DMS153 treated with DMSO at 0.1 percent for 48 hours (cell line): ENCODE results near the gene FLT3LG.

ENCODE experiments used
- DNase-seq: peaks from one replicate; lab custom pipeline; 2025; ENCODE audit not compliant: unreplicated experiment; lab: John Stamatoyannopoulos, UW

Gene FLT3LG

DNA sequence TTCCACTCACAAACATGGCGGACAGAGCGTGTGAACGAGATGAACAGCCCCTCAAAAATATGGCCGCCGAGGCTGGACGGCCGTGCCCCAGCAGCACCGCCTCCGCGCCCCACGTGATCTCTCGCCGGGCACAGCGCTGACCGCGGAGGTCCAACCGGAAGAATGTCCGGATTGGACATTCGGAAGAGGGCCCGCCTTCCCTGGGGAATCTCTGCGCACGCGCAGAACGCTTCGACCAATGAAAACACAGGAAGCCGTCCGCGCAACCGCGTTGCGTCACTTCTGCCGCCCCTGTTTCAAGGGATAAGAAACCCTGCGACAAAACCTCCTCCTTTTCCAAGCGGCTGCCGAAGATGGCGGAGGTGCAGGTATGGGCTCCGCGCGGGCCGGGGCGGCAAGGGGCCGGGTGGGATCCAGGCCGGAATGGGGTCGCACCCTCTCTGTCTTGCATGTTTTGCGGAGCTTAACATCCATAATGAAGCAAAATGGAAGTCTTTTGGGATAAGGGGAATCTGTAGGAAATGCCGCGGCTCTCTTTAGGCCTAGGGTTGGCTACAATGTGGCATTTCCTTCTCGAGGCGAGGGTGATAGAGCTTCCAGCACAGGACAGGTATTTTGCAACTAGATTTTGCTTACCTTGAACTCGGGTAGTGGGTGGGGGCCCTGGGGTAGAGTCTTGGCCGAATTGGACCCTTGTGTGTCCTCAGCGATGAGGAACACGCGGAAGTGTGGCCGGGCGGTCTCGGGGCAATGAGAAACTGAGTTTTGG, 13.4 kb downstream of the FLT3LG start, which contains the start of gene RPL13A:
Gene RPL13A (plus strand): TSS at position 332 of the 769 bp plus-strand sequence. CDS start 22 bp downstream, at position 354.
- peak; percentile 98 for DNase-seq

DNA sequence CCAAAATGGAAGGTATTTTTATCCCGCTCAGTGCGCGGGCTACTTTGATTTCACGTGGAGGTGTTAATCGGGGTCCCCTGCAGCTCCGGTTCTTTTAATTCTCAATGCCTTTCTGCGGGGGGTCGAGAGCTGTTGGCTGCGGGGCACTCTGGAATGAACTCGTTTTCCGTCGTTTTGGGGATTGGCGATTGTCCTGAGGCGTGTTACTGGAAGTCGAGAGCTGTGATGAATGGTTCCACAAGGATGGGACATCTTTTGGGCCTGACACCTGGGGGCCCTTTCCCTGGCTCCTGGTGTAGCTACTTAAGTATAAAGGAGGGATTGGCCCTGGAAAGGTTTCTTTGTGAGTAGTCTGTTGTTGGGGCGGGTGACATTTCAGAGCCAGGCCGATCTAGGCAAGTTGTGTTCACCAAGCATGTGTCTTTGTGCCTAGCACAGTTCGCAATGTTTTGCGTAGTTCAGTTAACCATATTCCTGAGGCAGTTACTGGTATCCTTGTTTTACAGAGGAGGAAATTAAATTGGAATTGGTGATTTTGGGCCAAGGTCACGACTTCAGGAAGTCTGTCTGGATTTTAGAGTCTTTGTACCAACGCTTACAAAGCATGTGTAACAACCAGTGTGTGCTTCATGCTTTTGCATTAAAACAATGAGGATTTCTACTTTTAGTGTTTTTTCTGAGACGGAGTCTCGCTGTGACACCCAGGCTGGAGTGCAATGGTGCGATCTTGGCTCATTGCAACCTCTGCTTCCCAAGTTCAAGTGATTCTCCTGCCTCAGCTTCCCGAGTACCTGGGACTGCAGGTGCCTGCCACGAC, 14.2 kb downstream of the FLT3LG start:
- no peak for DNase-seq

DNA sequence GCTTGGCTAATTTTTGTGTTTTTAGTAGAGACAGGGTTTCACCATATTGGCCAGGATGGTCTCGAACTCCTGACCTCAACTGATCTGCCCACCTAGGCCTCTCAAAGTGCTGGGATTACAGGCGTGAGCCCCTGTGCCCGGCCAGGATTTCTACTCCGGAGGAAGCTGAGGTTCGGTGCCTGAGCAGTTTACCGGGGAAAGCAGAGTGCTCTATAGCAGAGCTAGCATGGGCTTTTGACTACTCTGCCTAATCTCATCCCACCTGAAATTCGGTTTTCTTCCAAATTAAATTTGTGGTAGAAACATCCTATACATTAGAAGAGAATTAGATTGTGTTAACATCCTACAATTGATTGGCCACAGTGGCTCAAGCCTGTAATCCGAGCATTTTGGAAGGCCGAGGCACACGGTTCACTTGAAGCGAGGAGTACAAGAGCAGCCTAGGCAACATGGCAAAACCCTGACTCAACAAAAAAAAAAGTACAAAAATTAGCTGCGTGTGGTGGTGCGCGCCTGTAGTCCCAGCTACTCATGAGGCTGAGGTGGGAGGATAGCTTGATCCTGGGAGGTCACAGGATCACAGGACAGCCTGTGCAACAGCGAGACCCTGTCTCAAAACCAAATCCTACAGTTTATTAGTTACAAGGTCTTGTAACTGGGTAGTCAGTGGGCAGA, 15.0 kb downstream of the FLT3LG start:
- DNase-seq = no peak

- DNase-seq = no peak
Observed at GRCh38 chr19:49489601-49490167, 15.7 kb downstream of the FLT3LG start.

DNA sequence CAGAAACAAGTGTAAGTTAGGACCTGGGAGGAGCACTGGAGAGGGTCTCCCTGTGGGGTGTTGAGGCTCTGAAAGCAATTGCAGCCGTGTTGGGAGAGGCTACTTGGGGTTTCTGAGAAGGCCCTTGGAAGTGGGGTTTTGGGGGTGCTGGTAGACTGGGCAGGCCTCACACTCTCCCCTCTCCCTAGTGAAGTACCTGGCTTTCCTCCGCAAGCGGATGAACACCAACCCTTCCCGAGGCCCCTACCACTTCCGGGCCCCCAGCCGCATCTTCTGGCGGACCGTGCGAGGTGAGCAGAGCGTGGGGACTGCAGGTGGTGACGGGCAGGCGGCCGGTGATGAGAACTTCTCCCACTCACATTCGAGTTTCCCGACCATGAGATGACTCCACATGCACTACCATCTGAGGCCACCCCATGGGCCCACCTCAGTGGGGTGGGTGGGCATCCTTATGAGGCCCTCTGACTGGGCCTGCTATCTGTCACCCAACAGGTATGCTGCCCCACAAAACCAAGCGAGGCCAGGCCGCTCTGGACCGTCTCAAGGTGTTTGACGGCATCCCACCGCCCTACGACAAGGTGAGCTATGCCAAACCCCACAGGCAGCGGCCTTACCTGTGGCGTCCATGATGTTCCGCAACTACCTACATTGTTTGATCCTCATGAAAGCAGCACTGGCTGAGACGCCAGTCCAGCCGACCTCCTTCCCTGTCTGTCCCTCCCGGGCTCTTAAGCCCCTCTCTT, 16.4 kb downstream of the FLT3LG start:
- no peak for DNase-seq

- no peak for DNase-seq
Observed at GRCh38 chr19:49491030-49491803, 17.2 kb downstream of the FLT3LG start.

DNA sequence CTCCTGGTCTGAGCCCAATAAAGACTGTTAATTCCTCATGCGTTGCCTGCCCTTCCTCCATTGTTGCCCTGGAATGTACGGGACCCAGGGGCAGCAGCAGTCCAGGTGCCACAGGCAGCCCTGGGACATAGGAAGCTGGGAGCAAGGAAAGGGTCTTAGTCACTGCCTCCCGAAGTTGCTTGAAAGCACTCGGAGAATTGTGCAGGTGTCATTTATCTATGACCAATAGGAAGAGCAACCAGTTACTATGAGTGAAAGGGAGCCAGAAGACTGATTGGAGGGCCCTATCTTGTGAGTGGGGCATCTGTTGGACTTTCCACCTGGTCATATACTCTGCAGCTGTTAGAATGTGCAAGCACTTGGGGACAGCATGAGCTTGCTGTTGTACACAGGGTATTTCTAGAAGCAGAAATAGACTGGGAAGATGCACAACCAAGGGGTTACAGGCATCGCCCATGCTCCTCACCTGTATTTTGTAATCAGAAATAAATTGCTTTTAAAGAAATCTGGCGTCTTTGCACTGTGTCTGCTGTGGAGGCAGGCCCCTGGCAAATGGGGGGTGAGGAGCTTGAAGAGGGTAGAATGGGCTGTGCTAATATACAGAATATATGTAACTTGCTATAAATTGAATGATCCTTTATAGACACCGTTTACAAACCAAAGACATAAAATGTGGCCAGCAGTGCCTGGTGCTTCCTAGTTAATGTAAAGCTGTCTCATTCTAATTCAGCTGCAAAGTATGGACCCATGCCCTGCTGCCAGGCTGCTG, 18.0 kb downstream of the FLT3LG start:
- no peak for DNase-seq

GRCh38 chr19:49492573-49493405, 18.8 kb downstream of the FLT3LG start:
- no peak for DNase-seq

GRCh38 chr19:49496574-49497008, 22.6 kb downstream of the FLT3LG start:
- DNase-seq = no peak

GRCh38 chr19:49497047-49497788, 23.2 kb downstream of the FLT3LG start:
- DNase-seq = no peak

DNA sequence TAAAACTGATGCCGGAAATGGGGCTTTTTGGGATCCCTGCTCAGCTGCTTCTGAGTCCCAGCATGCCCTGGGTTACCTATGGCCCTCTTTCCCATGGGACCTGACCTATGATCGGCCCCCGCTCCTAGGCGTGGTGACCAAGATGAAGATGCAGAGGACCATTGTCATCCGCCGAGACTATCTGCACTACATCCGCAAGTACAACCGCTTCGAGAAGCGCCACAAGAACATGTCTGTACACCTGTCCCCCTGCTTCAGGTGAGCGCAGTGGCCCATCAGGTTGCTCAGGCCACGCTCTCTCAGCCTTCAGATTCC, 23.7 kb downstream of the FLT3LG start:
- no peak for DNase-seq

DNA sequence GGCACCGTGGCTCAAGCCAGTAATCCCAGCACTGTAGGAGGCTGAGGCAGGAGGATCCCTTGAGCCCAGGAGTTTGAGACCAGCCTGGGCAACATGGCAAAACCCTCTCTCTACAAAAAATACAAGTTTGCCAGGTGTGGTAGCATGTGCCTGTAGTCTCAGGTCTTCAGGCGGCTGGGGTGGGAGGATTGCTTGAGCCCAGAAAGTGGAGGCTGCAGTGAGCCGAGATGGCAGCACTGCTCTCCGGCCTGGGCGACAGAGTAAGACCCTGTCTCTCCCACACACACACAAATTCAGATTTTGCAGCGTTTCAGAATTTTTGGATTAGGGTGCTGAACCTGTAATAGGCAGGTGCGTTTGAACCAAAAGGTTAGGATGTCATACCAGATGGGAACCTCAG, 24.5 kb downstream of the FLT3LG start:
- no peak for DNase-seq

- DNase-seq = no peak
Observed at GRCh38 chr19:49499030-49499670, 25.1 kb downstream of the FLT3LG start.

DNA sequence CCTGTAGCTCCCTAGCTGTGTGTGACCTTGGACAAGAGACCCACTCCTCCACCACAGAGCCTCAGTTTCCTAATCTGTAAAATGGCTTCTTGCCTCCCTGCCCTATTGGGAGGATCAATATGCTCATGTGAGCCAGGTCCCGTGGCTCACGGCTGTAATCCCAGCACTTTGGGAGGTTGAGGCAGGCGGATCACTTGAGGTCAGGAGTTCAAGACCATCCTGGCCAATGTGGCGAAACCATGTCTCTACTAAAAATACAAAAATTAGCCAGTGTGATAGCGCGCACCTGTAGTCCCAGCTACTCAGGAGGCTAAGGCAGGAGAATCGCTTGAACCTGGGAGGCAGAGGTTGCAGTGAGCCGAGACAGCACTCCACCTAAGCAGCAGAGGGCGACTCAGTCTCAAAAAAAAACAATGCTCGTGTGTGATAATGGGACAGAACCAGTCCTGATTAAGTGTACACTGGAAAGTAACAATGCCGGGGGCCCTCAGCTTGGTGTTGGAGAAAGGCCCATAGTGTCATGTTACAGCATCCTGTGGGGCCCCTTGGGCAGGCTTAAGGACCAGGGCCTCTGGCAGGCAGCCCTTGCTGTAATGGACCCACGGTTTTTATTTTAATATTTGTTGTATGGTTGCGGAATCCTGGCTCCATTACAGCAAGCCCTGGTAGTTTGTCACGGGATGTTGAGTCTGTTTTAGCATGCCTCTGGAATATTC, 29.0 kb downstream of the FLT3LG start:
- DNase-seq = peak; percentile 52

DNA sequence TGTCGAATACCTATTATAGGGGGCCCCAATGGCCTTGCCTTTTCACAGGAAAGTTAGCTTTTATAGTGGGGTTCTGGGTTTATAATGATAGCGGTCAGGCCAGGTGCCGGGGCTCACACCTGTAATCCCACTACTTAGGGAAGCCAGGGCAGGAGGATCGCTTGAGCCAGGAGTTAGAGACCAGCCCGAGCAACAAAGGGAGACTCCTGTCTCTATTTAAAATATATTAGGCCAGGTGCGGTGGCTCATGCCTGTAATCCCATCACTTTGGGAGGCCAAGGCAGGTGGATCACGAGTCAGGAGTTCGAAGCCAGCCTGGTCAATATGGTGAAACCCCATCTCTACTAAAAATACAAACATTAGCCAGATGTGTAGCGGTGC, 29.6 kb downstream of the FLT3LG start:
- DNase-seq = no peak

DNA sequence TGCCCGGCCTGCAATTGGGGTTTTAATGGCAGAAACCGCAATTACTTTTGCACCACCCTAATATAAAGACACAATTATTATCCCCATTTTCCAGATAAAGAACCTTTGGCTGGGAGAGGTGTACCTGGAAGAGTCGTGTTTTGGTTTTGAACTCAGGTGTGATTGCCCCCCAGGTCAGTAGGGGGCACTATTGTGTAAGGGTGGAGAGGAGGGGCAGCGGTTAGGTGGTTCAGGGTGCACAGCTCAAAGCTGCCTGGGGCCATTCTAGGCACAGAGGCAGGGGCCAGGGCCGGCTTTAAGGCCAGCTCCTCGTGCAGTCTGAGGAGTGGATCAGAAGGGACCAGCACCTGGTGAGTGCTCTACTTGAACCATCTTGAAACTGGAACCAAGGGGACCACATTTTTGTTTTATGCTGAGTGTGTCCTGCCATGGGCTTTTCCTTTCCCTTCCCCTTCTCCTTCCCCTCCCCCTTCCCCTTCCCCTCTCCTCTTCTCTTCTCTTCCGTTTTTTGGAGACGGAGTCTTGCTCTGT, 32.6 kb downstream of the FLT3LG start:
- peak; percentile 47 for DNase-seq
